GM03348 (cell line): ENCODE results near the gene GSK3B.

Source experiments
- DNase-seq: peaks from one replicate; pipeline ENCODE4 v3.0.0; 2012; ENCODE audit warnings: low spot score

The GSK3B gene

DNA sequence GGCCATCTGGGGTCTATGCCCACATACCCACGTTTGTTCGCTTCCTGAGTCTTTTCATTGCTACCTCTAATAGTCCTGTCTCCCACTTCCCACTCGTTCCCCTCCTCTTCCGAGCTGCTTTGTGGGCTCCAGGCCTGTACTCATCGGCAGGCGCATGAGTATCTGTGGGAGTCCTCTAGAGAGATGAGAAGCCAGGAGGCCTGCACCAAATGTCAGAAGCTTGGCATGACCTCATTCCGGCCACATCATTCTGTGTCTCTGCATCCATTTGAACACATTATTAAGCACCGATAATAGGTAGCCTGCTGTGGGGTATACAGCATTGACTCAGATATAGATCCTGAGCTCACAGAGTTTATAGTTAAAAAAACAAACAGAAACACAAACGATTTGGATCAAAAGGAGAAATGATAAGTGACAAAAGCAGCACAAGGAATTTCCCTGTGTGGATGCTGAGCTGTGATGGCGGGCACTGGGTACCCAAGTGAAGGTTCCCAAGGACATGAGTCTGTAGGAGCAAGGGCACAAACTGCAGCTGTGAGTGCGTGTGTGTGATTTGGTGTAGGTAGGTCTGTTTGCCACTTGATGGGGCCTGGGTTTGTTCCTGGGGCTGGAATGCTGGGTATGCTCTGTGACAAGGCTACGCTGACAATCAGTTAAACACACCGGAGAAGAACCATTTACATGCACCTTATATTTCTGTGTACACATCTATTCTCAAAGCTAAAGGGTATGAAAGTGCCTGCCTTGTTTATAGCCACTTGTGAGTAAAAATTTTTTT lies 276.5 kb downstream of the GSK3B start:
- DNase-seq = no peak

DNA sequence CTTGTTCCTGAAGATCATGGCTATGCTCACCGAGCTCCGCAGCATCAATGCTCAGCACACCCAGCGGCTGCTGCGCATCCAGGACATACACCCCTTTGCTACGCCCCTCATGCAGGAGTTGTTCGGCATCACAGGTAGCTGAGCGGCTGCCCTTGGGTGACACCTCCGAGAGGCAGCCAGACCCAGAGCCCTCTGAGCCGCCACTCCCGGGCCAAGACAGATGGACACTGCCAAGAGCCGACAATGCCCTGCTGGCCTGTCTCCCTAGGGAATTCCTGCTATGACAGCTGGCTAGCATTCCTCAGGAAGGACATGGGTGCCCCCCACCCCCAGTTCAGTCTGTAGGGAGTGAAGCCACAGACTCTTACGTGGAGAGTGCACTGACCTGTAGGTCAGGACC lies 277.2 kb downstream of the GSK3B start:
- no peak for DNase-seq

DNA sequence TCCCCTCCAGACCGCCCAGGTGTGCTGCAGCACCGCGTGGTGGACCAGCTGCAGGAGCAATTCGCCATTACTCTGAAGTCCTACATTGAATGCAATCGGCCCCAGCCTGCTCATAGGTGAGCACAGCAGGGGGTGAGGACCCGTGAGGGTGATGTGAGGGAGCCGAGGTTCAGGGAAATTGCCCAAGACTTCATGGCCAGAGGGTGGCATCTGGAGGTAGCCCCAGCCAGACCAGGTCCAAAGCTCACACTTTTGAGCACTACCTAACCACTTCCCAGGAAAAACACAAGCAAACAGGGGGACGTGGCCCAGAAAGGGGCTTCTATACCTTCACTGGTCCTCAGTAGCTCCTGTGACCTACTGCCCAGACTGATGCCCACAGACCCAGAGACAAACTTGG lies 278.5 kb downstream of the GSK3B start:
- DNase-seq = no peak

DNA sequence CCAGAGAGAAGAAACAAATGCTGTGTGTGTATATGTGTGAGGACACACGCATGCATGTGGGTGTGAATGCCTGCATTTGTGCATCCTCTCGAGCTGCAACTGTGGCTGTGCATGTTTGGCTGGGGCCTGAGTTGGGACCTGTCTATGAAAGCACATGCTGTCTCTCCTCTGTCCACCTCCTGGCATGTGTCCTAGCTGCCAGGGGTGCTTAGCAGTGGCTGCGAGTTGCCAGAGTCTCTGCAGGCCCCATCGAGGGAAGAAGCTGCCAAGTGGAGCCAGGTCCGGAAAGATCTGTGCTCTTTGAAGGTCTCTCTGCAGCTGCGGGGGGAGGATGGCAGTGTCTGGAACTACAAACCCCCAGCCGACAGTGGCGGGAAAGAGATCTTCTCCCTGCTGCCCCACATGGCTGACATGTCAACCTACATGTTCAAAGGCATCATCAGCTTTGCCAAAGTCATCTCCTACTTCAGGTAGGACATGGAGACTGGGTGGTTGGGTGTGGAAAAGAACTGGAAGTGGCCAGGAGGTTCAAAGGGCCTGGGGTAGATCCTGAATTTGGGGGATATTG lies 281.7 kb downstream of the GSK3B start:
- DNase-seq = no peak

DNA sequence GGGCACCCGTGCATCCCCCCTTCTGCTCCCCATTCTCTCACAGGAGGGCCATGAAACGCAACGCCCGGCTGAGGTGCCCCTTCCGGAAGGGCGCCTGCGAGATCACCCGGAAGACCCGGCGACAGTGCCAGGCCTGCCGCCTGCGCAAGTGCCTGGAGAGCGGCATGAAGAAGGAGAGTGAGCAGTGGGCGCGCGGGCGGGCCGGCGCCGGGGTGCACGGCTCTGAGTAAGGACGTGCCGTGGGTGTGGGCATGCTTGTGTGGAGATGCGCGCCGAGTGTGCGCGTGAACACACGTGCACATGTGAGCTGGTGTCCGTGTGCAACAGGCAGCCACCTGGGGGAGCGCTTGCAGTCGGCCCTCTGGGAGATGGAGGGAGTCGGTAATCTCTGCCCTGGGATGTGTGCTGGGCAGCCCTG lies 284.2 kb downstream of the GSK3B start:
- DNase-seq = peak; percentile 67

DNA sequence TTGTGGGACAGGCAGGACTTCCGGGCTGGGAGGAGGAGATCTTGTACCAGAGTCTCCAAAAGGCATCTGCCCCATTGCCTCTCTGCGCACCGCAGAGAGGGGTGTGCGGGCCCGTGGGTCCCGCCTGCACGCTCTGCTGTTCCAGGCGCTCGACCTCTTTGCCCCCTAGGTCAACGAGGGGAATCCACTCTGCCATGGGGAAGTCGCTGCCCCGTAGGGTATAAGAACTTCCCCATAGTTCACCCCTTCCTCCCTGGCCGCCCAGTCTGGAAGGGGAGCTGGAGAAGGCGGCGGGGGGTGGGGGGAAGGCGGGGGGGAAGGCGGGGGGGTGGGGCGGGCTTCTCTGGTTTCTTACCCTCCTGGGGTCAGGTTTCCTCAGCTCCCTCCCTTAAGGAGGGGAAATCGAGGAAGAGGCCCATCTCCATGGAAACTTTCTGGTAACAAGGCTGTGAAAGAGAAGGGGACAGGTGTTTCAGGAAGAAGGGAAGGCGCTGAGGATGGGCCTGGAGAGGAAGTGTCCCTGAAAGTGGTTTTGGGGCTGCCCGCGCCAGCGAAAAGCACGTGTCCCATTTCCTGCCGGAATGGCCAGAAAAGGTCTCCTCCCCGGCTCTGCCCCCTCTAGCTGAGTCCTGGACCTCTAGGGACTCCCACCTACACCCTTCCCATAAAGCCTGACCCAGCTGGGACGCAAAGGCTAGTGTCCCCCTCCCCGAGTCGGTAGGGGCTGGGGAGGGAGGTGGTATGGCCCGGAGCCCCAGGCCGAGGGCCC lies 284.8 kb downstream of the GSK3B start:
- DNase-seq = peak; percentile 35

DNA sequence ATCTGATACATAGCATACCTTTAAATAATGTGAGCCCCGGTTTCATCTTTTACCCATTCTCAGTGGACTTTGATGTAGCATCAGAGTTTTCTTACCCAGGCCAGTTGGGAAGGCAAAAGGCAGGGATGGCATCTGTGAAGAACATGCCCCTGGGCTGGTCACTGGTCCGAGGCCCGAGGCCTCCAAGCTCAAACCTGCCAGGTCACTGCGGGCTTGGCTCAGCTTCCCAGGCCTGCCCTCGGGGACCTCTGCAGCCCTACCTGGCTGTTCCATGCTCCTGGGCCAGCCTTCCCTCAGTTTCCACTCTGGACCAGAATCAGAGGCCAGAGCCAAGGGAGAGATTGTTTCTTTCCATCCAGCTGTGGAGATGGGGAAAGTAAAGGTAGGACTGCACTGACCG lies 285.4 kb downstream of the GSK3B start:
- no peak for DNase-seq

DNA sequence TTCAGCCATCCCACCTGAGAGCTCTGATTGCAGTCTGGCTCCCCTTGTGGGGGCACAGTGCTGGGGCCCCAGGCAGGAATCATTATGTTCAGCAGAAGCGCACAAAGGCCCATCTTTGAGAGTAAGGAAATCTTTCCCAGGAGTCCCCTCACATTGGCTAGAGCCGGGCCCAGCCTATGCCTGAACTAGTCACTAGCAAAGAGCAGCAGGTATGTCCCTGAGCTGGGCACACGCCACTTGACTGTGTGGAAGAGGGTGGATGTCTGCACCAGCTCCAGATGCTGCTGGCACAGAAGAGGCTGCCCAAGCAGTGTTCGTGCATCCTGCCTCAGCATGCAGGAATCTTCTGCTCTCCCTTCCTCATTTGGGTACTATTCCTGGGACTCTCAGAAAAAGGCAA lies 286.0 kb downstream of the GSK3B start:
- no peak for DNase-seq

DNA sequence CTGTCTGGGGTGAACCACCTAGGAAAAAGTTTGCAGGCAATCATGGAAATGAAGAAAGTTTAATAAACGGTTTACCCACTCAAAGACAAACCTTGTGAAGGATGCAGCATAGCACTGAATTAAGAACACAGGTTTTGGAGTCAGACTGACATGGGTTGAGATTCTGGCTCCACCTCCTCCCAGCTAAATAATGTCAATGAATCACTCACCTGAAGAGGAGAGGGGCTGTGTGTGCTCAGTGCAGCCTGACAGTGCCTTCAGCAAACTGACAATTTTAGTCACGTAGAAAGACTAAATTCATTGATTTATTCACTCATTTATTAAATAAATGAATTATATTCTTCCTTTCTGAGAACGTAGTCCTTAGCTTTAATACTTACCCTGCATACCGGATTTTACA lies 293.4 kb downstream of the GSK3B start:
- DNase-seq = no peak

DNA sequence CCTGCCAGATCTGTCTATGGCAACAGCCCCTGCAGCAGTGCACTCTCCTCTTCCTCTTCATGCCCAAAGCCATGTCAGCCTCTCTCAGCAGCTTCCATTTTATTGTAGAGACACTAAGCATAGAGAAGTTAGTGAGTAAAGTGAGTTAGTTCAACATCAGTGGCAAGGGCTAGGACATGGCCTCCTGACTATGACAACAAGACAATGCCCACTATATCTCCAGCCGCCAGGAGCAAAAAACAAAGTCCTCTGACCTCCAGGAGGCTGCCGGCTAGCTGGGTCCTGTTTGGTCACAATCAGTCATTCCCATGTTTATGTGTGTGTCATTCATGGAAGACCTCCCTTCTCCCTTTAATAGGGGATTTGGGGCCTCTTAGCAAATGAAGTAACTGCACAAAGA lies 297.5 kb downstream of the GSK3B start:
- no peak for DNase-seq

DNA sequence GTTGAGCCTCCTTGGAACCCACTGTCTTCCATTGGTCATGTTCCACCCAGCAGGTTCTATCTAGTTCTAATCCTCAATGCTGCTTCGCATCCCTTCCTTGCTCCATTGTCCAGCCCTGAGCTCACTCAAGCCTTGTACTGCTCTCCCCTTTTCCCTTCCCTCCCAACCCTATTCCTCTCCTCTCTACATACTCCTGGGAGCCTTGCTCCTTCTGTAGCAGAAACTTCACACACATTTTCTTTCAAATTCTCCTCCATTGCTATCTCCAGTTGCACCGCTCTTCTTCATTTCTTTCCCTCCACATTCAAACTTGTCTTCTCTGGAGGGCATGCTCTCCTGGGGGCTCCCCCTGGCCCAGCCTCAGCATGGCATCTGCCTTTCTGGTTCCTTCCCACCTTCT lies 297.9 kb downstream of the GSK3B start:
- no peak for DNase-seq

DNA sequence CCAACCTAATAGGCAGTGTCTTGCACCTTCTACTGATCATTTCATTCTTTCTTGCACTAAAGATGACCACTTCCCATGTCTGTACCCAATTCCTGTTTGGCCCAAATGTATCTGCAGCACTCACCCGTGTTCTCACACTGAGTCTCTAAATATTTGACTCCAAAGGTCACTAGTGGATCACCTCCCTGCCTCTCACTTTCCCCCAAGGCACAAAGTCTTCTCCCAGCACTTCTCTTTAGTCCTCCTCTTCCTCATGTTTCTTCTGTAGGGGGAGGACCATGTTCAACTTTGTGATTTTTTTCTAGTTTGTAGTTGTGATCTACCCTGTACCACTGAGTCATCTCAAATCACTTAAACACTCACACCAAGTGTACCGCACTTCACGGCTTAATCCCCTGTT lies 298.4 kb downstream of the GSK3B start:
- no peak for DNase-seq

DNA sequence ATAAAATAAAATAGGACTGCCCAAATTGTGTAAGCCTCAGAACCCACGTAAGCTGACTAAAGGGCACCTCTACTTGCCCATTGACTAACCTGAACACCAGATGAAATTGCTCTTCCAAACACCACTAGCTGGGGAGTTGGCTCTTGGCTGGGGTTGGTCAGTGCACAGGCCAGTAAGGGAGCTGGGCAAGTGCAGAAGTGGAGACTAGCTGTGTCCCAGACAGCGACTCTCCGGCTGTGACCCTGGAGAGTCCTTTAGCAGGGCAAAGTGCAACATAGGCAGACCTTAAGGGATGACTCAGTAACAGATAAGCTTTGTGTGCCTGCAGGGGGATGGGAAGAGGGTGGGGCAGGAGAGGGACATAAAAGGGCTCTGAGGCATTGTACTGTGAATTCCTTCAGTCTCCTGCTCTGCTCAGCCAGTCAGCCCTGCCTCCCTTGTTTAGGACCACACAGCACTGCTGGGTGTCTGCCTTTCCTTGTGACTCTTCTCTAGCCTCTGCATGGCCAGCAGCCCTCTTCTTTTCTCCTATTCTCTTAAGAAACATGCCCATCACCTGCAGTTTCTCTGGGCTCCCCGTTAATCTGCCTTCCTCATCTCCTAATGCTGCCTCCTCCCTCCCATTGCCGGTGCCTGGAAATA lies 299.2 kb downstream of the GSK3B start:
- DNase-seq = no peak

DNA sequence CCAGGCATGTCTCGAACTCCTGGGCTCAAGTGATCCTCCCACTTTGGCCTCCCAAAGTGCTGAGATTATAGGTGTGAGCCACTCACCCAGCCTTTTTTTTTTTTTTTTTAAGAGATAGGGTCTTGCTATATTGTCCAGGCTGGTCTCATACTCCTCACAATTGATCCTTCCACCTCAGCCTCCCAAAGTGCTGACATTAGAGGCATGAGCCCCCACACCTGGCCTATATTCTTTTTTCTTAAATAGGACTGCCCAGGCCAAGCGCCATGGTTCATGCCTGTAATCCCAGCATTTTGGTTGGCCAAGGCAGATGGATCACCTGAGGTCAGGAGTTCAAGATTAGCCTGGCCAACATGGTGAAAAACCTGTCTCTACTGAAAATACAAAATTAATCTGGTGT lies 299.8 kb downstream of the GSK3B start:
- no peak for DNase-seq

DNA sequence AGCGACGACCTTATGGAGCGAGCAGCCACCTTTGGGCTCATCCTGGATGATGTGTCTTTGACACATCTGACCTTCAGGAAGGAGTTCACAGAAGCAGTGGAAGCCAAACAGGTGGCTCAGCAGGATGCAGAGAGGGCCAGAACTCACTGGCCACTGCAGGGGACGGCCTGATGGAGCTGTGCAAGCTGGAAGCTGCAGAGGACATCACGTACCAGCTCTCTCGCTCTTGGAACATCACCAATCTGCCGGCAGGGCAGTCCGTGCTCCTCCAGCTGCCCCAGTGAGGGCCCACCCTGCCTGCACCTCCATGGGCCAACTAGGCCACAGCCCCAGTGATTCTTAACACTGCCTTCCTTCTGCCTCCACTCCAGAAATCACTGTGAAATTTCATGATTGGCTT lies 302.0 kb downstream of the GSK3B start:
- no peak for DNase-seq

DNA sequence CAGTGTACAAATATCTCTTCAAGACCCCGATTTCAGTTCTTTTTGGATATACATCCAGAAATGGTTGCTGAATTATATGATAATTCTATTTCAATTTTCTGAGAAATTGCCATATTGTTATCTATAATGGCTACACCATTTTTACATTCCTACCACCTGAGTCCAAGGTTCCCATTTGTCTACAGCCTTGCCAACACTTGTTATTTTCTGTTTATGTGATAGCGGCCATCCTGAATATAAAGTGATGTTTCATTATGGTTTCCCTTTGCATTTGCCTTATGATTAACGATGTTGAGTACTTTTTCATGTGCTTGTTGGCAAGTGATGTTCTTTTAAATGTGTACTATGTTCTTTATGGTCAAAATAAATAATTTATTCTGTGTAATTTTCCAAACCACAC lies 303.9 kb downstream of the GSK3B start:
- no peak for DNase-seq

DNA sequence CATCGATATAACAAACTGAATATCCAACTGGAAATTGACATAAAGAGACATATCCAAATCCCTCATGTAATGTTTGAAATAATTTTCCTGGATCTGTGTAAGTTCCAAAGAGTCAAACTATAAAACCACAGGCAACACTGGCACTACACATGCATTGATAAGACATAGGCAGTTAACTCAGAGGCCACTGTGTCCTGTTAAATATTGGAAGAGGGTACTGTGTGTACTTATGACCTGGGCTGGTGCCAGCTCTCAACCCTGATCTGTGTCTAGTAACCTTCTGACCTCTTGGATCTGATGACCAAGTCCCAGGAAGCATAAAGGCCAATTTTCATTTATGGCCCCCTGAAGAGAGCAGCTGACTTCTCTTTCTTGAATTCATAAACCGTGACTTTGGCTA lies 307.8 kb downstream of the GSK3B start:
- no peak for DNase-seq

DNA sequence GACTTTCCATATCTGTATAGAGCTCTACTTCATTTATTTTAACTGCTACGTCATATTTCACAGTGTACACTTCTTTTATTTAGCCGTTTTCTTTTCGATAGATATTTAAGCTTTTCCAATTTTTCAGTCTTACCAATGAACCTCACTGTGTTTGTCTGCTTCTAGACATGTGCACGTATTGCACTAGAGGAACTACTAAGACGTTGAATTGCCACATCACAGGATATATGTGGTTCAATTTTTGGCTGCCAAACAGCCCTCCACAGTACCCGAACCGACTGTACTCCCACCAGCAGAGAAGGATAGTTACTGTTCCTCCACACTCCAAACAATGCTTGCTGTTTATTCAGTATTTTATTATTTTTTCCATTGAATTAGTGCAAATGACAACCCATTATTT lies 310.4 kb downstream of the GSK3B start:
- no peak for DNase-seq

DNA sequence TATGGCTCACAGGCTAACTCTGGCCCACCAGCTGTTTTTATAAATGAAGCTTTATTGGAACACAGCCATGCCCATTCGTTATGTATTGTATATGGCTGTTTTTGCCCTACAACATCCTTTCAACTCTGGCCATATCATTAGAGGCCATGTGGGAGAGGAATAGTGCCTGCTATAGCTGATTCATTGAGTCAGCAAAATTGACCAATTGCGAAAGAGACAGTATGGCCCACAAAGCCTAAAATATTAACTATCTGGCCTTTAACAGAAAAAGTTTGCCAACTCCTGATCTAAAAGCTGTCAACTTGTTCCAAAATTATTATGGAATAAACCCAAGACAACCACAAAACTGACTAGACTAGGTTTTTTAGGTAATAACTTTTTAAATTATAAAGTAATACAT lies 311.0 kb downstream of the GSK3B start:
- DNase-seq = no peak

DNA sequence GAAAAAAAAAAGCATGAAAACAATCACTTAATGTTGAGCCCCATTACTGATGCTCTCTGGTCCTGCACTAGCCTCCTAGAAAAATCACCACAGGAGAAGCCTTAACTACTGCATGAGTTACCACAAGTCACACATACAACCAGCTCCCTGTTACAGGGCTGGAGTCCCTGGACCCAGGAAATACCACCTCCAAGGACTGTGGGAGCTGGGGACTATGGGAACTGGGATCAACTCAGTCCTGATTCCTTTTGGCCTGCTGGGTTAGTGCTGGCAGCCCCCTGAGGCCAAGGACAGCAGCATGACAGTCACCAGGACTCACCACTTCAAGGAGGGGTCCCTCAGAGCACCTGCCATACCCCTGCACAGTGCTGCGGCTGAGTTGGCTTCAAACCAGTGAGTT lies 311.8 kb downstream of the GSK3B start:
- no peak for DNase-seq

DNA sequence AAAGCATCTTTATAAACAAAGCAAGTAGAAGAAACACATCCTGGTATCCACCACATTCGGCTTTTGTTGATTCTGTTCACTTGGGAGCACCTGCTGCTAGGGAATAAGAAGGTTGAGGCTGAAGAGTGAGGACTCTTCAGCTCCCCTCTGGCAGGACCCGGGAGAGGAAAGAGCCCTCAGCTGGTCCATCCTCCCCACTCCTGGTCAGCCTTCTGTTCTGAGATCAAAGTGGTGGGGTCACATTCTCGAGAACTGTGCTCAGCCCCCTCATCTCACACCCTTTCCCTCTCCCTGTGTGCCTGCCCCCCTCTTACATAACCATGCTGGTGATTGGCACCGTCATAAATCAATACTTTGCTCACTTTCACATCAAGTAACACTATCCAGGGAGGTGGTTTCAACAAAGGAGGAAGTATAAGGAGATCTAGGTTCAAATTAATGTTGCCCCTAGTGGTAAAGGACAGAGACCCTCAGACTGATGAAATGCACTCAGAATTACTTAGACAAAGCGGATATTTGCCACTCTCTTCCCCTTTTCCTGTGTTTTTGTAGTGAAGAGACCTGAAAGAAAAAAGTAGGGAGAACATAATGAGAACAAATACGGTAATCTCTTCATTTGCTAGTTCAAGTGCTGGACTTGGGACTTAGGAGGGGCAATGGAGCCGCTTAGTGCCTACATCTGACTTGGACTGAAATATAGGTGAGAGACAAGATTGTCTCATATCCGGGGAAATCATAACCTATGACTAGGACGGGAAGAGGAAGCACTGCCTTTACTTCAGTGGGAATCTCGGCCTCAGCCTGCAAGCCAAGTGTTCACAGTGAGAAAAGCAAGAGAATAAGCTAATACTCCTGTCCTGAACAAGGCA lies 312.7 kb downstream of the GSK3B start, which contains the start of gene NR1I2:
Gene NR1I2 (plus strand): TSS at position 772 of the 869 bp plus-strand sequence.
- DNase-seq = no peak
